GM21367 (cell line): ENCODE data around the gene RECK.
"Not testable (repeated sequence)": the region's sequence is repeated elsewhere in the genome, so short reads cannot be mapped to it uniquely, and the experiment has no call there.

Experiments used
- ATAC-seq: cut with Tn5 transposase; IDR thresholded peaks from one replicate; pipeline ENCODE4 v1.9.1; 2021; ENCODE audit not compliant: unreplicated experiment

The RECK gene

GRCh38 chr9:36056896-36057295, 20.2 kb downstream of the RECK start:
- no peak for ATAC-seq

GRCh38 chr9:36063804-36064447, 27.2 kb downstream of the RECK start:
- no peak for ATAC-seq

DNA sequence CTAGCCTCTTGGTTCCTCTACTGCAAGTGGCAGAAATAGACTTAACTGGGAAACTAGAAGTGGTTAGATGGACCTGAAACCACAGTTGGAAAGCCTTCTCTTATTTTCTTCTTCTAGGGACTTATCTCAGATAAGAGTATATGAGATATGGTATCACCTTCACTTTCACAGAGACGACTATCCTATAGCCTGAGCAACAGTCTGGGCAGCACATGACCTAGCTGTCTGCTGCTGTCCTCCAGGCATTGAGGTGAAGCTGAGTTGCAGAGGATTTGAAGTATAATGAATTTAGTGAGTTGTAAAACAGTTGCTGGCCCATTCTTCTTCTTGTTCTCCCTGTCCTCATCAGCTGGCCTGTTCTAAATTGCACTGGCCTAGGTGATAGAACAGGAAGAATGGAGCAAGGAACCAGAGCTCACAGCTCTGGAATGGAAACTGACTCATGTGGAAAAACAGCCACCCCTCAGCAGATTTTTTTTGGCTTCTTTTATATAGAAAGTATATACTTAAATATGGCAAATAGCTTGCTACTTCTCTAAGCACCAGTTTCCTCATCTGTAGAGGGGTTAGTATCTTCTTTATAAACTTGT, 27.8 kb downstream of the RECK start:
- ATAC-seq: no peak

DNA sequence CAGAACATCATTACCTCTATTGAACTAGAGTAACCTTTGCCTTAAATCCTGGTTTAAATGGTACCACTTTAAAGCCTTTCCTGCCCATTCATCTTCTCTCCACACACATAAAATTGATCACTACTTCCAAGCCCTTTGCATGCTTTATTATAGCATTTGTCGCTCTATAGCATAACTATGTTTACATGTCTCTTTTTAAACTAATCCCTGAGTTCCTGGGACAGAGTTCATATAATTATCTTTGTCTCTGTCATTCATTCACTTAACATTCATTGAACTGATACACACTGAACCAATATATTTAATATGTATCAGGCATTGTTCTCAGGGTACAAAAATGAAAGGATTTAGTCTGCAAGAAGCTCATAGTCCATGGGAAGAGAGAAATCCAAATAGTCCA, 37.3 kb downstream of the RECK start:
- no peak for ATAC-seq

DNA sequence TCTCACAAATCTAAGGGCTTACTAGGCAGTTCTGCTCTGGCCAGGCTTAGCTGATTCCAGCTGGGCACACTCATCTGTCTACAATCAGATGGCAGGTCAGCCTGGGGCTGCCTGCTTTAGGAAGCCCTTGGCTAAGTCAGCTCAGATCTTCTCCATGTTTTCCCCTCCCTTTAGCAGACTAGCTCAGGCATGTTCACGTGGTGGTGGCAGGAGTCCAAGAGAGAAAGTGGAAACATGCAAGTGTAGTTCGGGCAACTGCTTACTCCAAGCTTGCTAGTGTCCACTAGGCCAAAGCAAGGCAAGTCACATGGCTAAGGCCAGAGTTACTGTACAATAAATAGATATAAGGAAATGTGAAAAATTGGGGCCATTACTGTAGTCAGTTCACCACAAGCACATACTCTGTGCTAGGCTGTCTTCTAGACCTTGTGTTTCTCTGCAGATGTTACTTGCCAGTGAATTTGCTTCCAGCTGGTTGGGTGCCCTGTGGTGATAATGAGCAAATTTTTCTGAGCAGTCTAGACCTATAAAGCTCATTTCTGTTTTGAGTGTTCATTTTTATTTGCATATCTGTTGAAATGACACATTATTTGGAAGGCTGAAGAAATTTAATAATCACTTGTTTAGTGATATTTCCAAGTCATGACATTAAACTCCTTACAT, 38.3 kb downstream of the RECK start:
- no peak for ATAC-seq

GRCh38 chr9:36078051-36078450, 41.3 kb downstream of the RECK start:
- no peak for ATAC-seq

DNA sequence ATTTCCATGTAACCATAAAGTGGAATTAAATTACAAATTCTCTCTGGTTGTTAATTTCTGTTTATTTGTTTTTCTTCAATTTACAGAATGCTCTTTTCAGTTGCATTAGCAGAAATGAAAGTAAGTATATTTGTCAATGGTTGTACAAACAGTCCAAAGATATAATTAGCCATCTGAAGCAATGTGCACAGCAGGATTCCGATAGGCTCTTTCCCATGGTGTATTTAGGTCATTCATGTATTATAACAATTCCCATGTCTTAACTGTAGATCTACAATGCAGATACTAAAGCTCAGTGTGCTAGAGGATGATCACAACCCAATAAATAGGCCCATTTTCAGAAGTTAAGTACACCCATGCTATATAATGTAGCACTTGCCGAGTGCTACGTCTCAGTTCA, 43.8 kb downstream of the RECK start:
- no peak for ATAC-seq

GRCh38 chr9:36082931-36083330, 46.2 kb downstream of the RECK start:
- ATAC-seq: no peak

DNA sequence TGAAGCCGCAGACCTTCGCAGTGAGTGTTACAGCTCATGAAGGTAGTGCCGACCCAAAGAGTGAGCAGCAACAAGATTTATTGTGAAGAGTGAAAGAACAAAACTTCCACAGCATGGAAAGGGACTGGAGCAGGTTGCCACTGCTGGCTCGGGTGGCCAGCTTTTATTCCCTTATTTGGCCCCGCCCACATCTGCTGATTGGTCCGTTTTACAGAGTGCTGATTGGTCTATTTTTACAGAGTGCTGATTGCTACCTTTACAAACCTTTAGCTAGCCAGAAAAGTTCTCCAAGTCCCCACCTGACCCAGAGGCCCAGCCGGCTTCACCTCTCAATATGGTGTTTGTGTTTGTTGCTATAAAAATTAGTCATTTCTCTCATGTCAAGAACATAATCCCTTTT, 49.7 kb downstream of the RECK start:
- no peak for ATAC-seq

DNA sequence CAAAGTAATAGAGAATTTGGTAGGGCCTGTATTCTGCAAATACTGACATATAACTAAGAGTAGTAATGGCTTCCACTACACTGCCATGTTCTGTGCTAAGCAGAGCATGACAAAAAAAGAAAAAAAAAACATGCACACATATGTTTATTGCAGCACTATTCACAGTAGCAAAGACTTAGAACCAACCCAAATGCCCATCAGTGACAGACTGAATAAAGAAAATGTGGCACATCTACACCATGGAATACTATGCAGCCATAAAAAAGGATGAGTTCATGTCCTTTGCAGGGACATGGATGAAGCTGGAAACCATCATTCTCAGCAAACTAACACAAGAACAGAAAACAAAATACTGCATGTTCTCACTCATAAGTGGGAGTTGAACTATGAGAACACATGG, 50.3 kb downstream of the RECK start:
- ATAC-seq: not testable (repeated sequence)

DNA sequence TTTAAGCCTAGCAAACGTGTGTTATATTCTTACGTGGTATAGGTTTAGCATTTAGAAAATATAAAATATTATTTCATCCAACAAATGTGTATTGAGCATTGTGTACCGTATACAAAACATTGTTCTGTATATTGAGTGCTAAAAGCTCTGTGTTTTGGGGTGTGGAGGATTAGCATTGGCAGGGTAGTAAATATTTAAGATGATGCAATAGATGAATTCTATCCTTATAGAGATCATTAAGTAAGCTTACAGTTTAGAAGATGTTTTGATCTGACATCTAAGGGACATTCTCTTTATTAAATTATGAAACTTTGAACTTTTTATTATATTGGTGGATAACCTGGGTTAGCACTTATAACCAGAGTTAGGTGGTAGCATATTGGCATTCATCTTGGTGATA, 51.3 kb downstream of the RECK start:
- no peak for ATAC-seq

- ATAC-seq: no peak
Observed at GRCh38 chr9:36091026-36091953, 54.6 kb downstream of the RECK start.

DNA sequence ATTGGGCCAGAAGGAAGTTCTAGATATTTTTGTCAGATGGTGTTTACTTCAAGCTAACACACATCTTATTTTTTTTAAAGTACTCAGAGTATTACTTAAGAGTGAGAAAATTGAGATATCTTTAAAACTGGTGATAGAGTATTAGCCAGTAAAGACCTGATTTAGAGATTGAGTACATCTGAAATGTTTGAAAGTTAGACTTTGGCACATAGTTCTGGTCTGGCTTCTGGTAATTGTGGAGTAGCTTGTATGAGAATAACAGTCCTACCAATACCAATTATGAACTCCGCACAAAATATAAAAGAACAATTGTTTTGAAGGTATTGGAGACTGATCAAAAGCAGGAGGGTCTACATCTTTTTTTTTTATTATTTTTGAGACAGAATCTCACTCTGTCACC, 55.3 kb downstream of the RECK start:
- no peak for ATAC-seq

GRCh38 chr9:36092509-36093215, 55.9 kb downstream of the RECK start:
- ATAC-seq: peak; percentile 87

GRCh38 chr9:36093384-36093783, 56.7 kb downstream of the RECK start:
- ATAC-seq: no peak

DNA sequence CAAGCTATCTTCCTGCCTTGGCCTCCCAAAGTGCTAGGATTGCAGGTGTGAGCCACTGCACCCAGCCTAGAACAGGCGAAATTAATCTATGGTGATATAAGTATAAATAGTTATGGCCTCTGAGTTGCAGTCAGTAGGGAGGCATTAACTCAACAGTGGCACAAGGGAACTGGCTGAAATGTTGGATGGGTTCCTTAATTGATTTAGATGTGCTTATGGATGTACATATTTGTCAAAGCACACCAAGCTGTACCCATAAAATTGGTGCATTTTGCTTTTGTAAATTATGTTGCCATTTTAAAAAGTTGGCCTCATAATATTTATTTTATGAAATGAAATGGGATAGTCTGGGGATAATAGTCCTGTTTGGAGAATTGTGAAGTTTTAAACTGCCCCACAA, 63.0 kb downstream of the RECK start:
- ATAC-seq: no peak

DNA sequence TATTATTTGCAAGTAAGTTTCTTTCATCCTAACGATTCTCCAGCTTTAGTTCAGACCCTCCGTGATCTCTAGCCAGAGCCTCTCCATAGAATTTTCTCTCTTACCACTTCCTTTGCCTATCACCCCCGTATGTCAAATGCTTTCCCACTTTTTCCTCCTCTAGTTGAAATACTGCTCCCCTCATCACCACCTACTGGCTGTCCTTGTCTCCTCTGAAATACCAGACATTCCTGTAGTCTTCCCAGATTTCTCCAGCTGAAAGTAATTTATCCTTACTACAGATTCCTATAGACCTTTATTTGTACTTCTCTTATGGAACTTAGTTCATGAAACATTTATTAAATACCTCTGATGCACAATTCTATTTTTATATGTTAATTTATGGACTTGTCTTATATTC, 63.8 kb downstream of the RECK start:
- ATAC-seq: no peak

- no peak for ATAC-seq
Observed at GRCh38 chr9:36101916-36102741, 65.4 kb downstream of the RECK start.

- peak; percentile 73 for ATAC-seq
Observed at GRCh38 chr9:36102742-36103495, 66.2 kb downstream of the RECK start.
